ENCODE measurements around the gene FGFBP1. TPM values are rescaled to one million over a fixed set of nuclear protein-coding genes. Genes with fewer than 3 reads are reported as not detected.
A peak's percentile ranks its signal among the peaks of the same experiment; 100 is the strongest.

The FGFBP1 gene
- polyA plus RNA-seq, 2 of the 4 experiments (the other 2 are of a cell fraction) = 1.1 to 4.0 TPM

DNA sequence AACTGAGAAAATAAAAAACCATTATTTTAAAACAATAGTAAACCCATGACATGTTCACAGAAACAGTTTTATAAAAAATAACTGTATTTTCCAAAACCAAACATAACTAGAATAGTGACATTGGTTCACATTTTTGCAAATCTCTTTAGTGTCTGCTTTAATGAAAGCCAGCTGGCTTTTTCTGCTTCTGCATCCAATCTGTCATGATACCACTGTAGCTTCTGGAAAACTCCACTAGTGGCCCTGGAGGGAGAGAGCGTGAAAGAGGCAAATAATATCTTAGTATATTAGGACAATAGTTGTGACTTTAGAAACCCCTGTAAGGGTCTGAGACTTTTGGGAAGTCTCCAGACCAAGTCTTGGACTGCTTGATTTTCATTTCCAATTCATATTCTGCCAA lies 31.1 kb downstream of the FGFBP1 start:
- ATAC-seq = no peak
- Histone ChIP-seq H3K4me2 (no peak overlapping the region), H3K4me1 (peaks cover 17% of the 10 kb centered on the region; the same call in 2 of the 3 replicates), H3K4me3 (no peak overlapping the region), H3K9me3 (peaks cover 10% of the 10 kb centered on the region), H3K27ac (peak overlapping the region; percentile 75 to 87; a peak in 4 of 6 replicates)
- no peak for FAIRE-seq
- CTCF ChIA-PET = interaction anchor here (1.2 to 4.8 kb wide), 5 partner anchors 11 to 102 kb away, joined by 3 to 24 read pairs (median 9); no protein-coding TSS in a partner anchor
- WGBS (ENCODE audit: missing lambda C conversion rate) = 96% methylated on average over 1 of the region's 1 CpG
- POLR2A ChIA-PET = no interaction called here
- TF ChIP-seq HOXB5 (CRISPR knock-in tag; IDR thresholded peaks at IDR 0.05) (no peak), FOXS1 (CRISPR knock-in tag; IDR thresholded peaks at IDR 0.05) (no peak), TFCP2L1 (CRISPR knock-in tag; IDR thresholded peaks at IDR 0.05) (no peak), RFX5 (IDR thresholded peaks at IDR 0.05) (no peak), RCOR1 (IDR thresholded peaks at IDR 0.05; ENCODE audit: low read depth, low read length) (no peak), CTCF (IDR thresholded peaks at IDR 0.05) (no peak), MAFK (IDR thresholded peaks at IDR 0.05; ENCODE audit: partially characterized antibody) (no peak), HEYL (CRISPR knock-in tag; IDR thresholded peaks at IDR 0.05) (no peak)
- DNase-seq (ENCODE audit: low read depth in 1 of 2, low spot score in 1 of 2) = no peak

DNA sequence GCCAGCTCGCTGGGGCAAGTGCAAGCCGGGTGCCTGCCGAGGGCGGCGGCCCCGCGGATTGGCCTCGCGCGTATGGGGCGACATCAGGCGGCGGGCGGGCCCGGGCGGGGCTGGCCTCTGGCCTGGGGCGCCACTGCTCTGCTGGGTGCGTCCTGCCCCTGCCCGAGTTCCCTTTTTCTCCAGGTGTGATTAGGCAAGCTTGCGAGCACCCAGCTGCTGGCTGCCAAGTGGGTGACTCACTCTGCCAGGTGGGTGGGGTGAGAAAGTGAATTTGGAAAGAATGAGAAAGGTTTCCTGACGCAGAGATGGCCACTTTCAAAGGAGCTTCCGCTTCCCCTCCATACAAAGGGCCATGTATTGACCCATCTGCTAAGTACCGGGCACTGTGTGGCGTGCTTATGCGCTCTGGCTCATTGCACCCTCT lies 32.5 kb downstream of the FGFBP1 start:
- Histone ChIP-seq H3K27ac (peak overlapping the region; percentile 75 to 87), H3K4me1 (peaks cover 17% of the 10 kb centered on the region; the same call in 2 of the 3 replicates), H3K9me3 (peaks cover 10% of the 10 kb centered on the region), H3K4me2 (peak overlapping the region; percentile 74), H3K4me3 (peak overlapping the region; percentile 30)
- peak; percentile 44 to 50; a peak in 2 of 5 replicates for TF ChIP-seq EP300 (IDR thresholded peaks at IDR 0.05)
- TF ChIP-seq, protein P1, sequence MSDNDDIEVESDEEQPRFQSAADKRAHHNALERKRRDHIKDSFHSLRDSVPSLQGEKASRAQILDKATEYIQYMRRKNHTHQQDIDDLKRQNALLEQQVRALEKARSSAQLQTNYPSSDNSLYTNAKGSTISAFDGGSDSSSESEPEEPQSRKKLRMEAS (IDR thresholded peaks at IDR 0.05) = peak; percentile 57; the same call in 1 of the 2 replicates
- no peak for TF ChIP-seq FOXS1 (CRISPR knock-in tag; IDR thresholded peaks at IDR 0.05)
- TF ChIP-seq KDM1A (IDR thresholded peaks at IDR 0.05; ENCODE audit: low read depth) = no peak
- TF ChIP-seq JUNB (IDR thresholded peaks at IDR 0.05) = peak; percentile 58
- peak; percentile 54 to 63; a peak in 3 of 5 replicates for TF ChIP-seq JUN (IDR thresholded peaks at IDR 0.05)
- no peak for TF ChIP-seq NFE2L2 (conservative IDR thresholded peaks at IDR 0.05; ENCODE audit: low read length)
- TF ChIP-seq CHD2 (IDR thresholded peaks at IDR 0.05; ENCODE audit: low read length, partially characterized antibody) = no peak
- 0 out of 3 replicates have a peak, but pooled peaks have one; percentile 16 for TF ChIP-seq SMC3 (IDR thresholded peaks at IDR 0.05)
- TF ChIP-seq CEBPB (IDR thresholded peaks at IDR 0.05) = peak; percentile 47 to 84; a peak in 3 of 4 replicates
- TF ChIP-seq GATA3 (IDR thresholded peaks at IDR 0.05; ENCODE audit: borderline replicate concordance) = peak; percentile 47; the same call in 1 of the 2 replicates
- TF ChIP-seq POLR2A (IDR thresholded peaks at IDR 0.05; ENCODE audit: low read length) = no peak
- peak in 1 of 2 experiments; percentile 44; a peak in 2 of 5 replicates for TF ChIP-seq RAD21 (conservative IDR thresholded peaks at IDR 0.05 in 1 of 2, IDR thresholded peaks at IDR 0.05 in 1 of 2)
- 0 out of 2 replicates have a peak, but pooled peaks have one; percentile 50 for TF ChIP-seq FOSL2 (IDR thresholded peaks at IDR 0.05)
- TF ChIP-seq FOSL2 (CRISPR knock-in tag; IDR thresholded peaks at IDR 0.05) = peak; percentile 91
- ChIA-PET POLR2A (interaction anchor here (1.2 to 1.3 kb wide), 2 partner anchors 11 to 15 kb away, joined by 3 to 11 read pairs; no protein-coding TSS in a partner anchor), CTCF (interaction anchor here (0.7 to 4.8 kb wide), 11 partner anchors 10 to 101 kb away, joined by 3 to 24 read pairs (median 4); no protein-coding TSS in a partner anchor)
- peak; percentile 59 for FAIRE-seq
- WGBS (ENCODE audit: missing lambda C conversion rate) = 2% methylated on average over 6 of the region's 25 CpGs
- DNase-seq (ENCODE audit: low read depth in 1 of 2, low spot score in 1 of 2) = peak; percentile 85 to 90
- ATAC-seq = peak; percentile 96 to 97

DNA sequence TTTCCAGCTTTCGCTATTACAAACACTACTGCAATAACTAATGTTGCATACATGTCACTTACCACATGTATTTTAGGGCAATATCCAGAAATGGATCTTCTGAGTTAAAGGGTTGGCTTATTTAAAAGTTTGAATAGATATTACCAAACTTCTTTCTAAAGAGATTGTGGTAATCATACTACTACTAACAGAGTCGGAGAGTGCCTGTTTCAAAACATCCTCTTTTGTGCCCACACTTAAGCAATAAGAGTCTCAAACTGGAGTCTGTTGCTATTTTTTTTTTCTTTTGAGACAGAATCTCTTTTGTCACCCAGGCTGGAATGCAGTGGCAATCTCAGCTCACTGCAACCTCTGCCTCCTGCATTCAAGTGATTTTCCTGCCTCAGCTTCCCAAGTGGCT lies 35.8 kb downstream of the FGFBP1 start:
- DNase-seq (ENCODE audit: low read depth in 1 of 2, low spot score in 1 of 2) = no peak
- POLR2A ChIA-PET = no interaction called here
- TF ChIP-seq ZC3H11A (IDR thresholded peaks at IDR 0.05) = no peak
- no peak for TF ChIP-seq HDAC2 (IDR thresholded peaks at IDR 0.05)
- TF ChIP-seq GATA3 (IDR thresholded peaks at IDR 0.05; ENCODE audit: borderline replicate concordance) = no peak
- no peak for TF ChIP-seq PHF8 (IDR thresholded peaks at IDR 0.05; ENCODE audit: borderline replicate concordance, low read depth)
- no peak for TF ChIP-seq CHD4 (IDR thresholded peaks at IDR 0.05; ENCODE audit: borderline replicate concordance)
- TF ChIP-seq EHMT2 (IDR thresholded peaks at IDR 0.05; ENCODE audit: low read depth) = no peak
- no peak for TF ChIP-seq ESRRA (IDR thresholded peaks at IDR 0.05; ENCODE audit: borderline replicate concordance, low read length)
- no peak for TF ChIP-seq MYC (IDR thresholded peaks at IDR 0.05; ENCODE audit: borderline replicate concordance, low read length)
- TF ChIP-seq FOSB (CRISPR knock-in tag; IDR thresholded peaks at IDR 0.05) = no peak
- TF ChIP-seq SMC3 (IDR thresholded peaks at IDR 0.05) = no peak
- TF ChIP-seq BHLHE40 (IDR thresholded peaks at IDR 0.05; ENCODE audit: low read depth, low read length) = no peak
- TF ChIP-seq CBX2 (IDR thresholded peaks at IDR 0.05; ENCODE audit: borderline replicate concordance, low read depth) = no peak
- no peak for TF ChIP-seq HOXB13 (CRISPR knock-in tag; IDR thresholded peaks at IDR 0.05; ENCODE audit: low read depth)
- no peak for TF ChIP-seq TP53 (CRISPR knock-in tag; IDR thresholded peaks at IDR 0.05)
- no peak for TF ChIP-seq BCL3 (IDR thresholded peaks at IDR 0.05)
- TF ChIP-seq RAD21 (conservative IDR thresholded peaks at IDR 0.05 in 1 of 2, IDR thresholded peaks at IDR 0.05 in 1 of 2) = no peak
- whole genome bisulfite sequencing (ENCODE audit: missing lambda C conversion rate) = 93% methylated on average over 2 of the region's 2 CpGs
- Histone ChIP-seq H3K4me2 (no peak overlapping the region), H3K27ac (peak overlapping the region in 1 of 2 experiments; percentile 50; a peak in 1 of 6 replicates), H3K4me1 (peaks cover 17% of the 10 kb centered on the region; the same call in 2 of the 3 replicates), H3K9me3 (peaks cover 10% of the 10 kb centered on the region), H3K4me3 (no peak overlapping the region)
- CTCF ChIA-PET = interaction anchor here (3.2 to 4.8 kb wide), 2 partner anchors 20 to 53 kb away, joined by 18 to 24 read pairs; no protein-coding TSS in a partner anchor
- ATAC-seq = no peak
- FAIRE-seq = no peak
